K562 treated with DMSO at 1 percent for 24 hours (cell line): ENCODE data around the gene CRYGS. TPM values are rescaled to one million over a fixed set of nuclear protein-coding genes. Genes with fewer than 3 reads are reported as not detected.

Experiments used
- total RNA-seq: library from RNA; unstranded; fragments of 300-600 nt; gene quantifications from 2 replicates; pipeline ENCODE4 v1.2.3, GENCODE V29; 2022; ENCODE audit warnings: low read depth; ENCODE audit not compliant: insufficient read depth

The CRYGS gene
- 1.2 and 1.3 TPM in 2 replicates for total RNA-seq

DNA sequence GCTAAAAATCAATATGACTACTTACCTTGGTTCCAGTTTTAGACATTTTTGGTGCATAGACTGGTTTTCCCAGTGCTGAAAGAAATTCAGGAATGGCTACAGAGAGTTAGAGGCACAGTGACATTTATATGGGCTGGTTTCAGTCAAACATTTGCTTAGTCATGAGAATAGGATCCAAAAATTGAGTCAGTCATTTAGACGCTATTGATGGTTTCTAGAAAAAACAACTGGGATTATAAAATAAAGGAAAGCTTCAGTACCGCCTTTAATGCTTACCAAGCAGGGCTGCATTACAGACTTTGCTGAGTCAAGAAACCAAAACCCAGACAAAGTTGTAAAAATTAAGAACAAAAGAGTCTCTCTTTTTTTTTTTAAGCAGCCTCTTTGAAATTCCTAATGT, at the start of gene CRYGS:
Gene CRYGS (minus strand): TSS at position 100 of the 400 bp plus-strand sequence. CDS start 54 bp downstream, at position 46.

DNA sequence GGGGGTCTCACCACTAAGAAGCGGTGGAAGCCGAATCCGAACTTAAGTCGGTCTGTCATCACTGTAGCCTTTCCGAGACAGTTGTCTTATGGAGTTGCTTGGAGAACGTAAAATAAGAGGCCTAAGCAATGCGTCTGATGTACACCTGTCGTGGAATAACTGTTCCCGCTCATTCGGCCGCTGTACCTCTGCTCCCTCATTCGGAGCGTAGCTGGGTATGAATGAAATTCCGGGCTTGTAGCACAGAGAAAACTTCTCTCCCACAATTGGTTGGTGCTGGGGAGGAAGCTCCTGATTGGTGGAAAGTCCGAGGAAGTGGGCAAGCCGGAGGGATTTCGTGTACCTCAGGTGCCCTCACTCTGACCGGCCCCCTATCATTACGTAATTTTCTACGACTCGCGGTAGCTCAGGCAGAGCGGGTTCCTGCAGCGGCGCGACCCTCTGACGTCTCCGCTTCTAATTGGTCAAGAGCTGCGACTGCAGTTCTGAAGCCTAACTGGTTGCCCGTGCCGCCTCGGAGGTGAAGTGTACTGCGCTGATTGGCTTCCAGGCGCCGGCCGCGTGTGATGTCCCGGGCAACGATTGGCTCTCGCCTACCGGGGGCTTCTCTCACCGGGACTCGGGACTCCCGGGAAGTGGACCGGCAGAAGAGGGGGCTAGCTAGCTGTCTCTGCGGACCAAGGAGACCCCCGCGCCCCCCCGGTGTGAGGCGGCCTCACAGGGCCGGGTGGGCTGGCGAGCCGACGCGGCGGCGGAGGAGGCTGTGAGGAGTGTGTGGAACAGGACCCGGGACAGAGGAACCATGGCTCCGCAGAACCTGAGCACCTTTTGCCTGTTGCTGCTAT, 26.1 kb upstream of the CRYGS start, which contains the start of gene DNAJB11:
Gene DNAJB11 (plus strand): TSS at position 625 of the 845 bp plus-strand sequence. CDS start 178 bp downstream, at position 803.

DNA sequence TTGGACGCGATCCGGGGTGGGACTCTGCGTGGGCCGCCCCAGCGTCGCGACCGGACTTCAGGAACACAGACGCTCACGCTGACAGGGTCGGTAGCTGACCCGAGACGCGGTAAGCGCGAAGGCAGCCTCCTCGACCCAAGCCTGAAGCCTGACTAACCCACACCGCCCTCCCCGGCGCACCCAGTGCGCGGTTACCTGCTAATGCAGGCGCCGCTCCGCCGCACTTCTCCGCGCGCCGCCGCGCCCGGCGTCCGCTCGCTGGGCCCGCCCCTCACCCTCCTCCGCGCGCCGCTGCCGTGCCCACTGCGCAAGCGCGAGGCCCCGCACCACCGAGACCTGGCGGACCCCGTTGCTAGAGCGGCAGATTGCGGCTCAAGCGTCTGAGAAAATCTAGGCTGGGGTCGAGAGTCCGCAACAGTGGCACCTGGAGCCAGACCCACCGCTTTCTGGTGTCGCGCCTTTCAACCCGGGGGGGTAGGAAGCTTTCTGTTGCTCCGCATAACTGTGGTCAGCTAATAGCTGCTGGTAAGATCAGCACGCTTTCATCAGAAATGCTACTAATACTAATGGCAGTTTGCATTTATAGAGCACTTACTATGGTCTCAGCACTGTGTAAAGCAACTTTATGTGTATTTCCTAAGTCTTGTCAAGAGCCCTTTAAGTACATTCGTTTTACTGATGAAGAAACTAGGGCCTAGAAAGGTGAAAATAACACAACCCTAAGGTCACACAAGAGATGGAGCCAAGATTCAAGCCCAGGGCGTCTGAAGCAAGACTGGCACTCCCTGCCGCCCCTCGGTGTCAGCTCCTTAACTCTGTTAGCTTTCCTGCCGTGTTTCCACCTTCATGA, 23.1 kb upstream of the CRYGS start, which contains the start of gene TBCCD1:
Gene TBCCD1 (minus strand): TSS at position 268 of the 850 bp plus-strand sequence. CDS start 3,010 bp downstream, outside the sequence.

Other genes with a start within 250 kb of the CRYGS start
- gene DGKG, start 182.1 kb downstream of the CRYGS start, total RNA-seq = 0.05 and 0.09 TPM in 2 replicates
- 9.8 and 11.3 TPM in 2 replicates for gene TBCCD1, start 23.0 kb upstream of the CRYGS start, total RNA-seq
- gene DNAJB11, start 26.3 kb upstream of the CRYGS start, total RNA-seq = 61.1 and 70.6 TPM in 2 replicates
- gene AHSG, start 68.7 kb upstream of the CRYGS start, total RNA-seq = not detected in 2 replicates
- not detected in 2 replicates for gene FETUB, start 96.0 kb upstream of the CRYGS start, total RNA-seq
- not detected in 2 replicates for gene HRG, start 121.6 kb upstream of the CRYGS start, total RNA-seq
- gene KNG1, start 173.0 kb upstream of the CRYGS start, total RNA-seq = not detected in 2 replicates
- 156 and 160 TPM in 2 replicates for gene EIF4A2, start 239.2 kb upstream of the CRYGS start, total RNA-seq